A673 (cell line): ENCODE data around the gene CD37.

ENCODE experiments used
- EZH2 ChIP-seq: fragments of 200-600 bp; sonication (generic); IDR thresholded peaks from 2 replicates; pipeline ENCODE4 v1.6.1; 2017; ENCODE audit warnings: borderline replicate concordance, low read depth, mild to moderate bottlenecking, mixed read lengths, antibody characterized with exemption, low read length; ENCODE audit not compliant: poor library complexity, severe bottlenecking
- TF ChIP-seq, protein P1 (sequence below): fragments of 300-800, 200-600 bp; sonication (generic); conservative IDR thresholded peaks from 2 replicates; pipeline ENCODE4 v1.5.1; 2017; ENCODE audit warnings: low read depth, mild to moderate bottlenecking, antibody characterized with exemption, low read length, moderate library complexity, mixed read lengths

DNA sequence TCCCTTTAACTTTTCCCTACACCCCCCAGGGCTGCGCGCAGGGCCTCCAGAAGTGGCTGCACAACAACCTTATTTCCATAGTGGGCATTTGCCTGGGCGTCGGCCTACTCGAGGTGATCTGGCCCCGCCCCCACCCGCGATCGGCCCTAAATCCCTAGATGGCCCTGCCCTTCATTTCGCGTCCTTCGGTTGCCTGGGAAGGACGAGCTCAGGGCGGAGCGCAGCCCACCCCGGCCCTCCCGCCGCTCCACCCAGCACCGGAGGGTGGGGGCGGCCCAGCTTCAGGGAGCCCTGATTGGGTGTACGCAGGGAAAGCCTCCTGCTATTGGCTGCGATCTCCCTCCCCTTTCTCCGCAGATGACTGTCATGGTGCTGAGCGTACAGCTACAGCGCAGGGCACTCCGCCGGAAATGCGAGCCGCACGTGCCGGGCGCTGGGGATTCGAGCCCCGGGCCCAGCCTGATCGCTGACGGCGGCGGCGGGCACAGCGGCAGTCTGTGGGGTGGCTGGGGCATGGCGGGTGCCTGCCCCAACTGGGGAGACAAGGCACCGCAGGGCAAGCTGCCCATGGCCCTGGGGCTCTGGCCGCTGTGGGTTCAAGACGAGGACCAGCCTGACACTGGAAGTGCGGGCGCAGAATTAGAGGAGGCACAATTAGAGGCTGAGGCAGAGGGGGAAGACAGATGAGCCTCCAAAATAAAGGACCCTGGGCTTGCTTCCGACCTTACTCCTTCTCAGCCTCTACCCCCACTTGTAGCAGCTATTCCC lies 4.3 kb downstream of the CD37 start:
- TF ChIP-seq, protein P1, sequence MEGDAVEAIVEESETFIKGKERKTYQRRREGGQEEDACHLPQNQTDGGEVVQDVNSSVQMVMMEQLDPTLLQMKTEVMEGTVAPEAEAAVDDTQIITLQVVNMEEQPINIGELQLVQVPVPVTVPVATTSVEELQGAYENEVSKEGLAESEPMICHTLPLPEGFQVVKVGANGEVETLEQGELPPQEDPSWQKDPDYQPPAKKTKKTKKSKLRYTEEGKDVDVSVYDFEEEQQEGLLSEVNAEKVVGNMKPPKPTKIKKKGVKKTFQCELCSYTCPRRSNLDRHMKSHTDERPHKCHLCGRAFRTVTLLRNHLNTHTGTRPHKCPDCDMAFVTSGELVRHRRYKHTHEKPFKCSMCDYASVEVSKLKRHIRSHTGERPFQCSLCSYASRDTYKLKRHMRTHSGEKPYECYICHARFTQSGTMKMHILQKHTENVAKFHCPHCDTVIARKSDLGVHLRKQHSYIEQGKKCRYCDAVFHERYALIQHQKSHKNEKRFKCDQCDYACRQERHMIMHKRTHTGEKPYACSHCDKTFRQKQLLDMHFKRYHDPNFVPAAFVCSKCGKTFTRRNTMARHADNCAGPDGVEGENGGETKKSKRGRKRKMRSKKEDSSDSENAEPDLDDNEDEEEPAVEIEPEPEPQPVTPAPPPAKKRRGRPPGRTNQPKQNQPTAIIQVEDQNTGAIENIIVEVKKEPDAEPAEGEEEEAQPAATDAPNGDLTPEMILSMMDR = no peak
- no peak for TF ChIP-seq EZH2
